HG02678 (cell line): ENCODE measurements around the gene SYT12.
"Not testable (repeated sequence)": the region's sequence is repeated elsewhere in the genome, so short reads cannot be mapped to it uniquely, and the experiment has no call there.

Experiments used
- ATAC-seq: cut with Tn5 transposase; IDR thresholded peaks from one replicate; pipeline ENCODE4 v1.9.1; 2021; ENCODE audit warnings: mild to moderate bottlenecking, moderate library complexity; ENCODE audit not compliant: unreplicated experiment

Gene SYT12

GRCh38 chr11:66996609-66997273, 26.2 kb upstream of the SYT12 start:
- ATAC-seq: no peak

GRCh38 chr11:66999555-66999954, 23.4 kb upstream of the SYT12 start:
- ATAC-seq: no peak

GRCh38 chr11:67001332-67001731, 21.6 kb upstream of the SYT12 start:
- ATAC-seq: no peak

GRCh38 chr11:67002297-67002913, 20.5 kb upstream of the SYT12 start:
- no peak for ATAC-seq

- ATAC-seq: no peak
Observed at GRCh38 chr11:67002921-67003411, 20.0 kb upstream of the SYT12 start.

- not testable (repeated sequence) for ATAC-seq
Observed at GRCh38 chr11:67005200-67005599, 17.7 kb upstream of the SYT12 start.

- ATAC-seq: no peak
Observed at GRCh38 chr11:67006029-67006884, 16.7 kb upstream of the SYT12 start.

GRCh38 chr11:67007126-67007525, 15.8 kb upstream of the SYT12 start:
- ATAC-seq: no peak

- no peak for ATAC-seq
Observed at GRCh38 chr11:67010296-67010905, 12.5 kb upstream of the SYT12 start.

GRCh38 chr11:67013511-67014045, 9.4 kb upstream of the SYT12 start:
- ATAC-seq: no peak

- no peak for ATAC-seq
Observed at GRCh38 chr11:67014343-67014742, 8.6 kb upstream of the SYT12 start.

- no peak for ATAC-seq
Observed at GRCh38 chr11:67015048-67015447, 7.9 kb upstream of the SYT12 start.

- ATAC-seq: no peak
Observed at GRCh38 chr11:67016550-67016949, 6.4 kb upstream of the SYT12 start.

GRCh38 chr11:67020949-67021348, 2.0 kb upstream of the SYT12 start:
- no peak for ATAC-seq

- ATAC-seq: no peak
Observed at GRCh38 chr11:67022341-67022933, 497 bp upstream of the SYT12 start.

GRCh38 chr11:67023957-67024353, 1.0 kb downstream of the SYT12 start:
- no peak for ATAC-seq

GRCh38 chr11:67024410-67024809, 1.5 kb downstream of the SYT12 start:
- no peak for ATAC-seq

- no peak for ATAC-seq
Observed at GRCh38 chr11:67024966-67025365, 2.0 kb downstream of the SYT12 start.

GRCh38 chr11:67025750-67026149, 2.8 kb downstream of the SYT12 start:
- no peak for ATAC-seq

- ATAC-seq: no peak
Observed at GRCh38 chr11:67026941-67027340, 4.0 kb downstream of the SYT12 start.

- no peak for ATAC-seq
Observed at GRCh38 chr11:67027483-67027930, 4.6 kb downstream of the SYT12 start.
